Kidney epithelial cell (primary cell): ENCODE measurements around the gene DTNB. TPM values are rescaled to one million over a fixed set of nuclear protein-coding genes. Genes with fewer than 3 reads are reported as not detected.

ENCODE experiments used
- DNase-seq: peaks from one replicate; pipeline ENCODE4 v3.0.0-alpha.2; 2010; ENCODE audit warnings: low read depth
- H3K27me3 ChIP-seq: 2 replicates; pipeline ENCODE4 v1.6.0; 2011; ENCODE audit warnings: low read length; ENCODE audit not compliant: control insufficient read depth, insufficient read depth
- H3K36me3 ChIP-seq: 2 replicates; pipeline ENCODE4 v1.5.1; 2011; ENCODE audit warnings: low read length; ENCODE audit not compliant: control insufficient read depth, insufficient read depth
- H3K4me3 ChIP-seq: 2 replicates; pipeline ENCODE4 v1.5.1; 2011; ENCODE audit warnings: low read depth, mild to moderate bottlenecking, control low read depth, low read length
- CTCF ChIP-seq: IDR thresholded peaks from 2 replicates; pipeline ENCODE4 v1.5.1; 2011; ENCODE audit warnings: mild to moderate bottlenecking, moderate library complexity, low read length, control low read depth, inconsistent platforms; ENCODE audit not compliant: insufficient read depth, poor library complexity, severe bottlenecking
- total RNA-seq: library from RNA; depleted of rRNA; stranded (reverse); fragments of >200 nt; gene quantifications from 2 replicates; pipeline ENCODE4 v1.2.3, GENCODE V29; 2015

The DTNB gene
- total RNA-seq, 1 donor from 2014 or later: 16.9 TPM

- DNase-seq: no peak
- Histone ChIP-seq H3K4me3 (no peak overlapping the region), H3K36me3 (no peaks in the 10 kb centered on the region), H3K27me3 (no peaks in the 10 kb centered on the region)
- no peak for TF ChIP-seq CTCF
Measured at GRCh38 chr2:25590921-25591505, 82.4 kb downstream of the DTNB start.

- no peak for TF ChIP-seq CTCF
- Histone ChIP-seq H3K36me3 (no peaks in the 10 kb centered on the region), H3K27me3 (no peaks in the 10 kb centered on the region), H3K4me3 (no peak overlapping the region)
- no peak for DNase-seq
Measured at GRCh38 chr2:25589676-25590205, 83.6 kb downstream of the DTNB start.

GRCh38 chr2:25588576-25588975, 84.8 kb downstream of the DTNB start:
- Histone ChIP-seq H3K36me3 (no peaks in the 10 kb centered on the region), H3K27me3 (no peaks in the 10 kb centered on the region), H3K4me3 (no peak overlapping the region)
- no peak for TF ChIP-seq CTCF
- no peak for DNase-seq

GRCh38 chr2:25587361-25587760, 86.0 kb downstream of the DTNB start:
- no peaks in the 10 kb centered on the region for H3K27me3 ChIP-seq
- no peak for DNase-seq
- no peak for TF ChIP-seq CTCF
- H3K36me3 ChIP-seq: no peaks in the 10 kb centered on the region
- H3K4me3 ChIP-seq: no peak overlapping the region

DNA sequence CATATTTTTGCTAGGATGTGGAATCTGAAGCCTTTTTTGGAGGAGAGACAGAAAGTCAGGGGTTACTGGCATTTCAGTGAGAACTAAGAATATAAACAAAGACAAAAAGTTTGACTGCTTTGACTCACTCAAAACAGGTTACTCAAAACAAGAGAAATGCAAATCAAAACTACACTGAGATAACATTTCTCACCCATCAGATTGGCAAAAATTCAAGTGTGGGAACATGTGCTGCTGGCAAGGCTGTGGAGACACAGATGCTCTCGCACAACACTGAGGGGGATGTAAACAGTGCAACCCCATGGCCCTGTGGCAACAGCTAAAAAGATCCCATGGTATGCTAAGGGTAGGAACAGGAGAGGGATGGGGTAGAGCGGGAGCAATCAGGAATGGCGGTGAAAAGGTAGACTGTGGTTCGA, 86.6 kb downstream of the DTNB start:
- TF ChIP-seq CTCF: no peak
- DNase-seq: no peak
- no peak overlapping the region for H3K4me3 ChIP-seq
- H3K36me3 ChIP-seq: no peaks in the 10 kb centered on the region
- no peaks in the 10 kb centered on the region for H3K27me3 ChIP-seq

DNA sequence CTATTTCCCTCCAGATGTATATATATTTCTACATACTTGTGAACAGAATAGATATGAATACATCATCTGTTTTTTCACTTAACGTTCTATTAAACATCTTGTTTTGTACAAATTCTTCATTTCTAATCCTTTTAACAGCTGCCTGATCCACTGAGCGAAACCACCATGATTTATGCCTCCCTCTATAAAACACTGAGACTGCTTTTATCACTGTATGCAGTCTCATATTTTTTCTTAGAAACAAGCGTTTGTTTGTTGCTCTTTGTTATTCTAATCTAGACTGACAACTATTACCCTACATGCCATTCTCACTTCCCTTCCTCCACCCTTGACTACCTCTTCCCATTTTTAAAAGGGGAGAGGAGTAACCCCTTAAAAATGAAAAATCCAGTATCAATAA, 88.2 kb downstream of the DTNB start:
- Histone ChIP-seq H3K4me3 (no peak overlapping the region), H3K27me3 (no peaks in the 10 kb centered on the region), H3K36me3 (no peaks in the 10 kb centered on the region)
- DNase-seq: no peak
- TF ChIP-seq CTCF: no peak
